Measurements from ENCODE around the gene SH2D1A.
"Not testable (repeated sequence)": the region's sequence is repeated elsewhere in the genome, so short reads cannot be mapped to it uniquely, and the experiment has no call there.

SH2D1A gene

DNA sequence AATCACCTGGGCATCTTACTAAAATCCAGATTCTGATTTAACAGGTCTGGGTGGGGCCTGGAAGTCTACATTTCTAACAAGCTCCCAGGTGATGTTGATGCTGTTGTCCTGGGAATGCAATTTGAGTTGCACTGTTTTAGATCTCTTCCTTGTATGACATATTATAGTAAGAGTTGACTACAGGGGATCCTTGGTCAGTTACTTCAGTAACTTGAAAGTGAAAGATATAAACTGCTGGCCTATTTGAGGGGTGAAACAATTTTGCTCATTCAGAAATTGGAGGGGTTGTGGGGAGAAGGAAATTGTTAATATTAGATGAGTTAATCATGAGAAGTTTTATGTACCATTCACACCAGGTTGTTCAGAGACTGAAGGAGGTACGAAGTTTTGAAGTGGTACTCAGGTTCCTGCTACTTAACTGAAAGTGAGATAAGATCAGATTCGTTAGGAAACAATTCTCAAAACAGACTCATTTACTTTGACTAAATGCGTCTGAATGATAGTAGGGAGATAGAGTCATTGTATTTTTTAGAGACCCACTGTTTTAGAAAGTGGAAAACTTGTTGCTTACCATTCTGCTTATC is 12.5 kb downstream of the SH2D1A start:
- DNase-seq: no peak

GRCh38 chrX:124362072-124362471 is 15.7 kb downstream of the SH2D1A start:
- no peak for DNase-seq

DNA sequence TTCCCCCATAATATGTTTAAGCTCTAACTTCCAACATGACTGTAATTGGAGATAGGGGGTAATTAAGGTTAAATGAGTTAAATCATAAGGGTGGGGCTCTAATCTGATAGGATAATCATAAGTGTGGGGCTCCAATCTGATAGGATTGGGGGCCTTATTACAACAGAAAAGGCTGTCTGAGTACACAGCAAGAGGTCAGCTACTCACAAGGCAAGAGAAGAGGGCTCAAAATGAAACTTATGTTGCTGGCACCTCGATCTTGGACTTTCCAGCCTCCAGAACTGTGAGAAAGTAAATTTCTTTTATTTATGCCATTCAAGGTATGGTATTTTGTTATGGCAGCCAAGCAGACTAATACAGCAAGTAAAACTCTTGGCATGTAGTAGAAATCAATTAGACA is 16.4 kb downstream of the SH2D1A start:
- DNase-seq: no peak

DNA sequence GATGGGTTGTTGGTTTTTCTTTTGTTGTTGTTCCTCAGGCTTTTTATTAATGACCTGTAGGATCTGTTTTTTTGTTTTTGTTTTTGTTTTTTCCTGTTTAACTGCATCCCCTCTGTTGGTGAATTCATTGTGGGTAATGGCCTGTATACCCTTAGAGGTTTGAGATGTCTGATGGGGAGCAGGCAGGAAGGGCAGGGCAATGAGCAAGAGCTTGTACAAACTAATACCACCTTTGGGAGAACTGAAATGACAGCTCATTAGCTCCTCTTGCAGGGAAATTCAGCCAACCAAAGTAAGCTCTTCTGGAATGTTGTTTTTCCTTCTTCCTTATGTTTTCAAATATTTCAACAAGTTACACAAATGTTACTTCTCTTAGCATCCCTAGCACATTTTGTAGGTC is 23.4 kb downstream of the SH2D1A start:
- no peak for DNase-seq

GRCh38 chrX:124373348-124373747 is 27.0 kb downstream of the SH2D1A start:
- DNase-seq: no peak

DNA sequence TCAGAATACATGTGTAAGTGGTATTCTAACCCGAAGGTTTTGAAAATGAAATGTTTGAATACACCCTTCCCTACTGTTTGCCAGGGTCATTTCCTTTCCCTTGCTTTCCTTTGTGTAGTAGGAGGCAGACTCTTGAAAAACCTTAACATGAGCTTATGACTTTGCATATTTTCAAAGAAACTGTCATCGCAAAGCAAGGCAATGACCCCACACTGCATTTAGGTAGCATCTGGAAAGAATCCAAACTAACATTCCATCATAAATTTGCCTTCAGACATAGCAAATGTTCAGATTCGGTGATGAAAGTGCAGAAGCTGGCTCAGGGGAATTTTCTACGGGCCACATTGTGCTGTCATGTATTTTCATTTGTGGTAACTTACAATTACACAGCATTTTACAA is 32.3 kb downstream of the SH2D1A start:
- no peak for DNase-seq

DNA sequence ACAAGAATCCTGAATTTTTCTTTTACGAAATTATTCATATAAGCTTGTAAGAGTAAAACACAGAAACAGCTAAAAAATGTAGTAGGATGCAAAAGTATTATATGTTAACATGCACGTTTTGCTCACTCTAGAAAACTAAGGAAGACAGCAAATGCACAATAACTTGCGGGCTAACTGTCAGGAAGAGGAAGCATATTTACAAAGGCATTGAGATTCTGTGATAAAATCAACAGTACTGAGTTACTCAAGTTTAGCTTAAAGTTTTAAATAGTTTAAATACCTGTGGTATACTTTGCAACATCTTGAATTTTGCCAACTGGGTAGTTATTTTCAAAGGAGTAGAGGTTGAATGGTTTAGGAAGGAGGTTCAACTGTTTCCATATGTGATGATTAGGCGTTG is 37.0 kb downstream of the SH2D1A start:
- no peak for DNase-seq

GRCh38 chrX:124386401-124386800 is 40.0 kb downstream of the SH2D1A start:
- no peak for DNase-seq

DNA sequence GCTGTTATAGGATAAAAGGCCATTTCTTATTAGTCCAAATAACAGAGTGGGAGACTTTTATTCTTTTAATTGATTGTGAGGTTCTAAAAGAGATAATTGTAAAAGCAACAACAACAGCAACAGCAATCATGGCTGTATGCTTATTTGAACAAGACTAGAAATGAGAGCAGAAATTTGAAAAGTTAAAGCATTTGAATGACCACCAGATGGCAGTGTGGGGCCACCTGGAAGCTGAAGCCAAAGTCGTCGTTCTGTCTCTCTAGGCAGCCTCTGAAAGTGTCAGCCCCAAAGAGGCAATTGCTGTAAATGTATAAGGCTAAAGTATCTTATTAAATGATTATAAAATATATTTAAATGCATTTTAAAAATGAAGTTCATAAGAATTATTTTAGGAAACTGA is 42.2 kb downstream of the SH2D1A start:
- peak; percentile 7 for DNase-seq

DNA sequence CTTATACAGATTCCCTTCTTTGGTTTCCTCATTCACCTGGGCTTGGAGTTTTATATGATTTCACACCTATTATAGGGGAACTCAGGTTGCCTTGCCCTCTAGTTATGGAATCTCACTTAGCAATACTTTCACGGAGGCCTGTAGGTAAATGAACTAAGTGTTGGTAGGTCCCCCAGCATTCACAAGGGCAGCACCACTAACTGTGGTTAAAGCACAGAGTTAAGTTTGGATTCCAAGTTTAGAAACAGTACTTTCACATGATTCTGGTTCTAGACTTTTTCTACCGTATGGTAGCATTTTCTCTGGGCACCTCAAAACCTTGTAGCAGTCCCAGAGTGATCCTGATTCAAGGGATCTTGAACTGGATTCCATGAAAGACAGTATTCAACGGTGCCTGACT is 46.4 kb downstream of the SH2D1A start:
- no peak for DNase-seq

DNA sequence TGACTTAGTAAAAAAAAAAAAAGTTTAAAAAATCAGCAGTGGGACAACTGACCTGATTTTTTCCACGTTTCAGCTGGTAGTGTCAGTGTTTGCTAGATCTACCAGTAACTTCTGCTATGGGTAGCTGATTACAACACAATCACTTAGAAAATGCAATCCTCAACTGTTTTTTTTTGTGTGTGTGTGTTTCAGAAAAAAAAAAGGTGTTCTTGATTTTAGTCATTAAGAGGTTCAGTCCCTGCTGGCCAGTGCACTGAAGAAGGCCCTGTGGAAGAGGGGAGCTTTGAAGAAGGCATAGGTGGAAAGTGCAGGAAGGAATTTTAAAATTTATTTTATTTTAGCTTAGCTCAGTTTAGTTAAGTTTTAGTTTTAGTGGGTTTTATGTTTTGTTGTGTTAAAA is 46.9 kb downstream of the SH2D1A start:
- no peak for DNase-seq

- no peak for DNase-seq
Measured at GRCh38 chrX:124393659-124394058, 47.3 kb downstream of the SH2D1A start.

GRCh38 chrX:124395145-124395880 is 49.0 kb downstream of the SH2D1A start:
- no peak for DNase-seq

GRCh38 chrX:124401696-124402095 is 55.3 kb downstream of the SH2D1A start:
- no peak for DNase-seq

GRCh38 chrX:124405868-124406267 is 59.5 kb downstream of the SH2D1A start:
- DNase-seq: no peak

GRCh38 chrX:124406294-124407014 is 60.1 kb downstream of the SH2D1A start:
- DNase-seq: peak; percentile 55

- DNase-seq: no peak
Measured at GRCh38 chrX:124407226-124407625, 60.9 kb downstream of the SH2D1A start.

GRCh38 chrX:124408380-124408779 is 62.0 kb downstream of the SH2D1A start:
- not testable (repeated sequence) for DNase-seq

- no peak for DNase-seq
Measured at GRCh38 chrX:124413244-124413643, 66.9 kb downstream of the SH2D1A start.

DNA sequence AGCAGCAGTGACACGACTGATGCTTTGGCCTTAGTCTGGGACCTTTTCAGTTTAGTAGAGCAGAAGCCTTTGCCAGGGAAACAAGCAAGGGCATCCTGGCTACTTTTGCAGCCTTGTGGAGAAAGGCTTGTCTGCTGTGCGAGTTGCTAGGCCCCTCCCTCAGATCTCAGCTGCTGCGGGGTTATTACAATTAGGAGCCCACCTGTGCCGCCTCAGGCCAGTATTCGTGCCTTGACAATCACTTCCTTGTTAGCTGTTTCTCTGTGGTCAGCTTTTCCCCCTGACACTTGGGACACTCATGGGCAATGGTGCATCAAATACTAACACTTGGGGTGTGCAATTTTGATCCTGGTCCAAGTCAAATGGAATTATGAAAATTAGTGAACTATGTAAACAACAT is 67.9 kb downstream of the SH2D1A start:
- DNase-seq: no peak

DNA sequence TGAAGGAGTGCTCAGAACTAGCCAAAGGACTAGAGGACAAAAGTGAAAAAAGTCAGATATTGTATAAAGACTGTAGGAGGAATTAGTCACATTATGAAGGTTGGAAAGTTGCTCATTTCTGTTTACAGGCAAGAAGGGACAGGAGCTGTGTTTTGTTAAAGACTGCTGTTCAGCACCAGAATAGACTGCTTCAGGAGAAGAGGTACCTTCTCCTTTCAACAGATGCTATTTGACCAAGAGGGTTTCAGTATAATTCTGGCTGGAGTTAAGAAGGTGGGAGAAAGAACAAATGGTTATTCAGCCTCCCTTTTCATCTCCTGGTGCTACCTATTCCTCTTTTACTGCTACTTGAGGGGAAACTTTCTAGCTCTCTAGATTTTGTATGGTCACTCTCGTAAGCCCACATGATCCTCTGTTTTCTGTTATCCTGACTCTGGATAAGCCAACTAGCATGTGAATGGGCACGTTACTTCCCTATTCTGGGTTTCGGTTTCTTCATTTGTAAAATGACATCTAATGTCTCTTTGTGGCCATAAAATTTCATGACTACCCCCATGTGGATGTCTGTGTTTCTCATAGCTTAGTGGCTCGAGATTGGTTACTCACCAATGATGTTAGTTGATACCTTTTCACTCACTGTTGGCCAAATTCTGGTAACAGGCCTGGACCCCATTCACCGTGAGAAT is 68.9 kb downstream of the SH2D1A start:
- DNase-seq: no peak

GRCh38 chrX:124421898-124422655 is 75.7 kb downstream of the SH2D1A start:
- DNase-seq: no peak
